HG02885 (cell line): ENCODE results near the gene SEZ6L.
"Not testable (repeated sequence)": the region's sequence is repeated elsewhere in the genome, so short reads cannot be mapped to it uniquely, and the experiment has no call there.

Source experiments
- ATAC-seq: cut with Tn5 transposase; IDR thresholded peaks from one replicate; pipeline ENCODE4 v1.9.1; 2021; ENCODE audit warnings: mild to moderate bottlenecking; ENCODE audit not compliant: unreplicated experiment, poor library complexity

The SEZ6L gene

GRCh38 chr22:26408562-26409220, 239.4 kb downstream of the SEZ6L start:
- not testable (repeated sequence) for ATAC-seq

GRCh38 chr22:26409719-26410335, 240.6 kb downstream of the SEZ6L start:
- ATAC-seq = no peak

- ATAC-seq = no peak
Measured at GRCh38 chr22:26410386-26410785, 241.1 kb downstream of the SEZ6L start.

GRCh38 chr22:26414347-26414746, 245.1 kb downstream of the SEZ6L start:
- ATAC-seq = no peak

- no peak for ATAC-seq
Measured at GRCh38 chr22:26416256-26416655, 247.0 kb downstream of the SEZ6L start.

GRCh38 chr22:26416670-26417276, 247.5 kb downstream of the SEZ6L start:
- no peak for ATAC-seq

GRCh38 chr22:26417406-26417805, 248.1 kb downstream of the SEZ6L start:
- no peak for ATAC-seq

GRCh38 chr22:26418620-26419019, 249.4 kb downstream of the SEZ6L start:
- ATAC-seq = no peak

GRCh38 chr22:26426924-26427323, 257.7 kb downstream of the SEZ6L start:
- no peak for ATAC-seq

- ATAC-seq = peak; percentile 75
Measured at GRCh38 chr22:26428515-26429457, 259.5 kb downstream of the SEZ6L start, which contains the start of gene ASPHD2. Gene ASPHD2, plus strand, starts transcription at chr22:26429260. Its CDS starts 4,356 bp downstream, at chr22:26433616.

GRCh38 chr22:26429458-26430286, 260.4 kb downstream of the SEZ6L start:
- peak; percentile 20 for ATAC-seq

- ATAC-seq = no peak
Measured at GRCh38 chr22:26430600-26430999, 261.3 kb downstream of the SEZ6L start.

- no peak for ATAC-seq
Measured at GRCh38 chr22:26431261-26431995, 262.2 kb downstream of the SEZ6L start.

GRCh38 chr22:26432619-26433311, 263.5 kb downstream of the SEZ6L start:
- no peak for ATAC-seq
